ENCODE data around the gene ATXN1. TPM values are rescaled to one million over a fixed set of nuclear protein-coding genes. Genes with fewer than 3 reads are reported as not detected.

Gene ATXN1
- total and polyA plus RNA-seq, 2 of the 13 experiments (the other 11 are each of a cell fraction or from before 2014, with no cell fraction given), result 20.7 to 39.5 TPM

DNA sequence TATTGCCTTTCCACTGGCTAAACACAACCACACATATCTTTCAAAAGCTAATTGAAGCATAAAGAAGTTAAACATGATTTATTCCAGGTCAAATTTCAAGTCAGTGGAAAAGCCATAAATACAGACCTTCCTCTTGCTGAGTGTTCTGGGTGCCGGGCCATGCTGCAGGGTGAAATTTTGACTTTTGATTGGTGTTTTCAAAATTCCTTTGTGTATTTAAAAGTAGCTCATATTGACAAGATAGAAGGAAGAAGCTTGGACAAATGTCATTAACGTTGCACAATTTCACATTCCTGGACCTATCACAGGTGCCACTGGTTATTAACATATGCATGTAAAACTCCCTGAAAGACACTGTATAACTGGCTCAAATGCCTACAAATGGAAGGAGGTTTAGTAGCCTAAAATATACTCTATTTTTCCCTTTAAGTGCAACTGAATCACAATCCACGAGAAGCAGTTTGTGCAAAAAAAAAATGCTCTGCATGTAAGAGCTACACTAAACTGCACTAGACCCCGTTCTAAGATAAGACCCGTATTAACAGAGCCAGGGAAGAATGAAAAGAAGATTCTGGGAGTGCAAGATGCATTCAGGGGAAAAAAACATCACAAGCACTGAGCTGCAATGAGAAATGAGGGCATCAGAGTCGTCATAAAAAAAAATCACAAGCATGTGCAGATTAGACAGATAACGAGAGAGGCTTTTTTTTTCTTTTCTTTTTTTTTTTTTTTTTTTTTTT lies 30.4 kb downstream of the ATXN1 start (continued):
- TF ChIP-seq KAT2B (IDR thresholded peaks at IDR 0.05; ENCODE audit: borderline replicate concordance, low read depth, low read length) (no peak), RFXAP (CRISPR knock-in tag; IDR thresholded peaks at IDR 0.05; ENCODE audit: borderline replicate concordance) (no peak), ZSCAN5A (CRISPR knock-in tag; IDR thresholded peaks at IDR 0.05; ENCODE audit: borderline replicate concordance) (no peak), PLSCR1 (CRISPR knock-in tag; IDR thresholded peaks at IDR 0.05; ENCODE audit: borderline replicate concordance) (no peak), ZNF354B (CRISPR knock-in tag; IDR thresholded peaks at IDR 0.05) (no peak), THRA (CRISPR knock-in tag; IDR thresholded peaks at IDR 0.05; ENCODE audit: borderline replicate concordance) (no peak), REL (CRISPR knock-in tag; conservative IDR thresholded peaks at IDR 0.05) (no peak), SATB2 (CRISPR knock-in tag; IDR thresholded peaks at IDR 0.05) (no peak), SIN3A (IDR thresholded peaks at IDR 0.05; ENCODE audit: borderline replicate concordance, low read depth, low read length) (no peak), NFKBIZ (CRISPR knock-in tag; IDR thresholded peaks at IDR 0.05) (no peak), ONECUT2 (CRISPR knock-in tag; IDR thresholded peaks at IDR 0.05) (no peak), ELF3 (CRISPR knock-in tag; IDR thresholded peaks at IDR 0.05) (0 out of 2 replicates have a peak, but pooled peaks have one; percentile 47), ARID5B (CRISPR knock-in tag; IDR thresholded peaks at IDR 0.05) (peak; percentile 59; the same call in 1 of the 2 replicates), ZNF644 (CRISPR knock-in tag; IDR thresholded peaks at IDR 0.05; ENCODE audit: low read depth) (no peak), SALL2 (CRISPR knock-in tag; IDR thresholded peaks at IDR 0.05) (no peak), EP300 (IDR thresholded peaks at IDR 0.05; ENCODE audit: low read depth in 2 of 2, low read length in 2 of 2) (peak in 1 of 2 experiments; percentile 63; a peak in 1 of 4 replicates), EP300 (CRISPR knock-in tag; IDR thresholded peaks at IDR 0.05; ENCODE audit: borderline replicate concordance) (no peak), HNRNPUL1 (IDR thresholded peaks at IDR 0.05; ENCODE audit: low read depth, low read length) (no peak), ZNF251 (CRISPR knock-in tag; IDR thresholded peaks at IDR 0.05) (no peak), HDAC6 (IDR thresholded peaks at IDR 0.05; ENCODE audit: low read depth, low read length) (no peak), FOXA3 (CRISPR knock-in tag; IDR thresholded peaks at IDR 0.05) (peak; percentile 78), TCF7 (IDR thresholded peaks at IDR 0.05; ENCODE audit: low read depth) (0 out of 2 replicates have a peak, but pooled peaks have one; percentile 26), HMG20A (CRISPR knock-in tag; IDR thresholded peaks at IDR 0.05; ENCODE audit: borderline replicate concordance) (peak; percentile 15; the same call in 1 of the 2 replicates)
